Ureter (tissue), 1 donor: ENCODE data around the gene TMTC4. TPM values are rescaled to one million over a fixed set of nuclear protein-coding genes. Genes with fewer than 3 reads are reported as not detected.
"Not testable (repeated sequence)": the region's sequence is repeated elsewhere in the genome, so short reads cannot be mapped to it uniquely, and the experiment has no call there.

Experiments used
- DNase-seq: peaks from one replicate; pipeline ENCODE4 v3.0.0-alpha.2; 2020; ENCODE audit warnings: low spot score
- total RNA-seq: library from RNA; stranded (reverse); gene quantifications from one replicate; pipeline ENCODE4 v1.2.4, GENCODE V29; 2023
- donor health status: DM: yes; HTN: yes; CAD: no.

The TMTC4 gene
- total RNA-seq, 1 donor from 2014 or later, result 17.8 TPM

DNA sequence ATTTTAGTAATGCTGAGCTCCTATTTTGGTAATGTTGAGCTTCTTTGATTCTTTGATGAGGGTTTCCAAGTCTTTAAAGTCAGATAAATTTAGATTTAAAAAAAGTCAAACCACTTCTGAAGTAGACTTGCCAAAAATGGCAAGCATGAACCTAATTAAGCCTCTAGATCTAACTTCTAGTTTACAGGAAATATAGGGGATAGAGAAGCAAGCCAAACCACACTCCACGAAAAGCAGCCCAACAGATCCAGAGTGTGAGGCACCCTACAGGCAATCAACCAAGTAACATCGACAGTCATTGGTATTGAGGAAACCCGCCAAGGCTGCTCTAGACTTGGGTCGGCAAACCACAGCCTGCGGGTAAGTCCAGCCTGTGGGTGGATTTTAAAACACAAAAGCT, 89.7 kb downstream of the TMTC4 start:
- DNase-seq, result no peak

DNA sequence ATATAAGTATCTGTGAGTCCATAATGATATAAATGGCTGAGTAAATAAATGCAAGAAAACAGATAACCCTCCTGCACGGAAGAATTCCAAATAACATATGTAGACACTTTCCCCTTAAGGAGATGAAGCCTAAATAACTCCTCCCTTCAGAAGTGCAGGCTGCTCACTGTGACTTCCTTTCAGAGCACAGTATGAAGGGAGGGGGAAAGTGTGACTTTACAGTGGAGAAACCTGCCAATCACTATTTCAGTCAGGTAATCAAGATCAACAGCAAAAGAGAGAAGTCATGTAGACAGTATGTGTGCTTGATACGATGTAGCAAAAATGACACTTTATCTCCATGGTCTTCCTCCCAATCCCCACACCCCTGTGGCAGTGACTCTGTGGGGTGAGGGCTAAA, 93.1 kb downstream of the TMTC4 start:
- DNase-seq, result no peak

DNA sequence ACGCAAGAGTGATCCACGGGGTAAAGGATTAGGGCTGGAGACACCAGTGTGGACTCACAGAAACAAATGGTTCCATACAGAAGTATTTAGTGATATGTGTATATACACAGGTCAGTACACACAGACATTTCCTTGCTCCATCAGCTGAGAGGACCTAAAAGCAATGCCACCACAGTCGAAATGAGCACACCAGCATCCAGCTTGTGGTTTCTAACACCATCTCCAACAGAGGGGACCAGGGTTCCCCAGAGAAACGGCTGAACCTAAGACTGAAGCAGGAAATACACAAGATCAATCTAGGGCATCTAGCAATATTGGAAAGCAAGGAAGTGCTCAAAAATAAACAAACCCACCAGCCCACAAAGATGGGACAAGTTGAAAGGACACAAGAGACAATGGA, 93.6 kb downstream of the TMTC4 start:
- no peak for DNase-seq

DNA sequence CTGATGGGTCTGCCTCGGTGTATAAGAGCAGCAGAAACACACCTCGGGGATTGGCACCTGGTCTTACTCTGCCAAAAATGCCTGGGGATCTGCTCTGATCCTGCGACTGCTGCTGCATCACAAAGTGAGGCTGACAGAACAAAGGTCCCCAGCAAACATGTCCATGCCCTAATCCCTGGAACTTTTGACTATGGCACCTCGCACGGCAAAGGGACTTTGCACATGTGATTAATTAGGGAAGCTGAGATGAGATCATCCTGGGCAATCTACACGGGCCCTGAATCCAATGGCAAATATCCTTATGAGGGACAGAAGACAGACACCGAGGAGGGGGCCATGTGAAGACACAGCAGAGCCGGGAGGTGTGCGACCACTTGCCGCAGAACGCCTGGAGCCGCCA, 94.5 kb downstream of the TMTC4 start:
- no peak for DNase-seq

DNA sequence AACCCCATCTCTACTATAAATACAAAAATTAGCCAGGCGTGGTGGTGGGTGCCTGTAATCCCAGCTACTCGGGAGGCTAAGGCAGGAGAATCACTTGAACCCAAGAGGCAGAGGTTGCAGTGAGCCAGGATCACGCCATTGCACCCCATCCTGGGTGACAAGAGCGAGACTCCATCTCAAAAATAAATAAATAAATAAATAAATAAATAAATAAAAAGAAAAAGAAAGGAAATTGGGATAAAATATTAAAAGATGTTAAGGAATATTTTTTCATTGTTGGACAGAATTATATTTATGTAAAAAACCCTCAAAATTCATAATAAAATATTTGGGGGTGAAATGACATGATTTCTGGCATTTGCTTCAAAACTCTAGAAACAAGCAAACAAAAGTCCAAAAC, 97.4 kb downstream of the TMTC4 start:
- DNase-seq, result not testable (repeated sequence)

DNA sequence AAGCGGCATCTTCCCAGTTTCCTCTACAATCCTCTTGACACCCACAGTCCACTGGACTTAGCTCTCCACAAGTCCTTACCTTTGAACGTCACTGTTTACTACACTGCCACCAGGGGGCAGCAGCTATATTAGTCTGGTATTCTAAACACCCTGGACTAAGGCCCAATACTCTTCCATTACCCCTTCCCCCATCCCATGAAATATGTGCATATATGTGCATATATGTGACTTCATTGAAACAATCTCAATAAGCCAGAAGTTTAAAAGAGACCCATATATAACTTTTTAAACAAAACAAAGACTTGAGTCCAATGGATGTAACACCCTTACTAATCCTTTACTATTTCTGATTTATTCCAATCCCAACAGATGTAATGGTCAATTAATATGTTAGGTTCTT, 101.5 kb downstream of the TMTC4 start:
- peak; percentile 61 for DNase-seq

DNA sequence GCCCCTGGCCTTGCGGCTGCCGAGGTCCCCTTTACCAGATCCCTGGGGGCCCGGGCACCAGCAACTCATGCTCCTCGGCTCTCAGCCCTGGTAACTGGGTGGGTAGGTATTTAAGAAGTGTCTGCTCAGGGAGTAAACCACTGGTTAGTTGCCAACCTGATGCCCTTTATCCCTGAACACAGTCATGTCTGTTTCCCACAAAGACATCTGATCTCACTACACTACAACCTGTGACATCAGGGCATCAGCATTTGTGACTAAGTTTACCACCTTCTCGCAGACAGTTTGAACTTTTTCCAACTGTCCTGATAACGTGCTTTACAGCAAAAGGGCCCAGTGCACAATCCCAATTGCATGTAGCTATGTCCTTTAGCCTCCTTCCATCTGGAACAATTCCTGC, 108.1 kb downstream of the TMTC4 start:
- no peak for DNase-seq

DNA sequence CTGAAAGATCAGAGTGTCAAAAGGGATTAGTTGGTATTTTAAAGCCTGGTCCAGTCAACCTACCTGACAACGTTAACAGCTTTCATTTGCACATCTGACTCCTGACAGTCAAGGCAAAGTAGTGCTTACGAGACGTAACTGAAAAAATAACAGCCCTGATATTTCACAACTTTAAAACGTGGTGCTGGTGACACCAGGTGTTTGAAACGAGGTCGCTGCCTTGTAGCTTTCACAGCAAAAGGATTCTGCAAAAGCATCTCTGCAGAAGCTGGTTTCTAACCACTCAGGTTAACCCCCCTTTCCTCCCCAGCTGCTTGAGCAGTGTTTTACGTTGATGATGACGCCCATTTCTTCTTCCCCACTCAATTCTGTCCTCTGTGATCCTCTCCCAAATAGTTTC, 109.3 kb downstream of the TMTC4 start:
- no peak for DNase-seq

DNA sequence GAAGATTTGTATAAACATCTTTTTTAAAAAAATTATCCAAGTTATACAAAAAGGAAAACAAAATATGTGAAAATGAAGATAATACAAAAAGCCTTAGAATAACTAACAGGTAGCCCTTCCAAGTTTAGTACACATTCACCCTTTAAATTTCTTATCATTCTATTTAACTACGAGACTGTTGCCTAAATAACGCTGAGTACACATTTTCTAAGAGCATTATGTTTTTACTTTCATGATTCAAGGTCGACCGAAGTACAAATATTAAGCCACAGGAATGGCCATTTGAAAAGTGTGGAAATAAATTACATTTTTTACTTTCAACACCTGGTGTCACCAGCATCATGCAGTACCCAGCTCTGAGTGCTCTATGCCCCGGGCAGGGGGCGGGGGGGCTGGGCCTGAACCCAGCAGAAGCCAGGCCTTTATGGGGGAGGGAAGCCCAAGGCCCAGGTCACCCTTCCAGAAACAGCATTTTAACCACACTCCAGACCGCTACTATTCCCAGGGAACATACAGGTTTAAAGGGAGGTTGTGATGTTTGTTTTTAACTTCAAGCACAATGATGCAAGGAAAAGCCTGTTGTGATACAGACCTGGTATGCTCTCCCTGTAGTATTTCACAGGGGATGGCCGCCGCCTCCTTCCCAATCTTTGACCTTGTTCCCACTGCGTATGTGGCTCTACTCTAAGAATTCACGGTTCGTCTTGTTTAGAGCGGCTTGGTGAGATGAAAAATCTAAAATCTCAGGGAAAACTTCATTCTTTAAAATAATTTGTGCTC, 110.0 kb downstream of the TMTC4 start:
- DNase-seq, result no peak

DNA sequence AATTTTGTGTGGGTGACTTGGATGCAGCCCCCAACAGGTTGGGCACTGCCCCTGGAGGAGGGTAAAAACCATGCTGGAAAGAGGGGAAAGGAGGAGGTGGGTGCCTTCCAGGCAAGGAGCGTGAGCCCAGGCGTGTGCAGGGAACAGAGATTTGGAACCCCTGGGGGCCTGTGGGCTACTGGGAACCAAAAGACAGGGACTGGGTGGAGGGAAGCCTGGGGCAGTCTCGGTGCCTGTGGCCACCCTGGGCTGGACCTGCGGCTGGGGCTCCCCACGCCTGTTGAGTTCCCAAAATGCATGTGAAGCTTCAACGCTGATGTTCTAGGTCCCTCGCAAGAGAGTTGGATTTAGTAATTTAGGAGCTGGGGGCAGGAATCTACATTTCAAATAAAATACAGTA, 110.8 kb downstream of the TMTC4 start:
- DNase-seq, result no peak

DNA sequence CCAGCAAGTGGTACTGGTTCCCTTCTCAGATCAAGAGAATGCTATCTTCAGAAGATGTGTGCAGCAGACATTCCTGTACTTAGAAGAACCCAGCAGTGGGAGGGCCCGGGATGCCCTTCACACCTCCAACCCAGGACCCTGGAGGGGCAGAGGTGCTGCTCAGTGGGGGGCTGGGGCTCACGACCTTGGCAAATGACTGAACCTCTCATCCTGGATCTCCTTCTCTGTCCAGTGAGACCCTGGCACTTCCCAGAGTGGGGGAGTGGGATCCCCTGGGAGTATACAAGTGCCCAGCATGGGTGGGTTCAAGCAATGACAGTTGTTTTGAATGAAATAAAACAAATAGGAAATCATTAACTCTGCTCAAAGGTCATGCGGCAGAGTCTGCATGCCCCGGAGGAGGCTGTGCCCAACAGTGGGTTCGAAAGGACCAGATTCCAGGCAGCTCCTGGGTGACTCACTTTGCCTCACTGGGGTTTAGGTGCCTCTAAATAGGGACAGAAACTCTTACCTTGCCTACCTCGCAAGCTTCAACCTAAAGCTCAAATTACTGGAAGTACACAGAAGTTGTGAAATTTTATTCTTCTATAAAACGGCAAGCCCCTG, 112.9 kb downstream of the TMTC4 start:
- no peak for DNase-seq

DNA sequence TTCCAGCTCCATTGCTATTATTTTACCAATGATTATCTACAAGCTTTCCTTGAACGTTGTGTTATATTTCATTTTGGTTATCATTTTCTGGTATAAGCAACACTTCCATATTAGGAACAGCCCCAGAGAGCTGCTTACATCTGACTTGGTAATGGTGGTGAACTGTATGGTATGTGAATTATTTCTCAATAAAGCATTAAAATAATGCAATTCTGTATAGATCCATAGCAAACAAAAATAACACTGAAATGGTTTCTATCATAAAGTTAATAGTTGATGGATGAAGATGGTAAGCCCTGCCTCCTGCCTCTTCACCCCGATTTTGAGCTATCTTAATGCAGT, 113.5 kb downstream of the TMTC4 start:
- DNase-seq, result no peak

DNA sequence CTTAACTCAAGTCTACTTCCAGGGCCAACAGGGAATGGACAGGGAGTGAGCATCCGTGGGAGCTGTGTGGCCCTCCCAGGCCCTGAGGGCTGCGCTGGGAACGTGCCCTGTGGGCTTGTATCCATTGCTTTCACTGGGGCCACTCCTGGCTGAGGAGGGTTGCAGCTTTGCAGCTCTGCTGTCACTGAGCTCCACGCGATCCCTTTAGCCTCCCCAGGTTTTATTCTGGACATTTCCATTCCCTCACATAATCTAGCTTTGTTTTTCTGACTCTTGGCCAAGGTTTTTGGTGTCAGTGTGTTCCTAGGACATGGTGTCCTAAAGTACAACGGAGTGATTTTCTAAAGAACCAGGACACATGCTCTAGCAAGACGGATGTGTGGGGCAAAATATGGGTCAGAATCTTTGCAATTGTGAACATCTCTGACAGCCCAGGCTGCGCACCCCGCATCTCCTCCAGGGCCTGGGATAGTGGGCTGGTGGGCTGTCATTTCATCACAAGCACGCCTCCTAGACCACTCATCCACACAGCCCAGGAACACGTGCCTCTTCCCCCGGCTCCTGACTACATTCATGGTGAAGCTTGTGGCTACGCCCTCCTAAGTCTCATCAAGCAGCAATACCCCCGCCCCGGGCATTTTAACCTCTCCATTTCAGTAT, 114.0 kb downstream of the TMTC4 start:
- DNase-seq, result no peak

DNA sequence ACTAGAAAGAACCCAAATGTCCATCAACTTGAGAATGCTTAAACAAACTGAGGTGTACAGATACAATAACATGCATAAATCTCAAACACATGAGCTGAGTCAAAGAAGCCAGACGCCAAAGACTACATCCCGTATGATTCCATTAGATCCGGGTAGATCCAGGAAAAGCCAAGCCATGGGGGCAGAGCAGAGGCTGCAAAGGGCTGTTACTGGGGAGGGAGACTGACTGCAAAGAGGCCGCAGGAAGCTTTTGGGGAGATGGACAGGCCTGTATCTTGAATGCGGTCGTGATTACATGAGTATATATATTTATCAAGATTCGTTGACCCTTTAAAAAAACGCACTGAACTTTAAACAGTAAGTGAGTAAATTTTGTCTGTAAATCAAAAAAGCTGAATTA, 114.7 kb downstream of the TMTC4 start:
- DNase-seq, result no peak

Other genes with a start within 250 kb of the TMTC4 start
- gene GGACT, start 86.0 kb downstream of the TMTC4 start, total RNA-seq, result 8.5 TPM